ENCODE data around the gene RMP24.
A peak's percentile ranks its signal among the peaks of the same experiment; 100 is the strongest.

Gene RMP24

DNA sequence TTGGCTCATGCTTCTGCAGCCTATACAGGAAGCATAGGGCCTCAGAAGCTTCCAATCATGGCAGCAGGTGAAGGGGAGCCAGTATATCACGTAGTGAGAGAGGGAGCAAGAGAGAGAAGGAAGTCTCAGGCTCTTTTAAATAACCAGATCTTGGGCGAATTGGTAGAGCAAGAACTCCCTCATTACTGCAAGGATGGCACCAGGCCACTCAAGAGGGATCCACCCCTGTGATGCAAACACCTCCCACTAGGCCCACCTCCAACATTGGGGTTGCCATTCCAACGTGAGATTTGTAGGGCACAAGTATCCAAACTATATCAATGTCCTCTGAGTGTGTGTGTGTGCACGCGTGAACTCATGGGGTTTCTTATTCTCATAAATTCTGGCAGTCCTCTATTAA, 37.6 kb upstream of the RMP24 start (continued):
- TF ChIP-seq, protein P1, sequence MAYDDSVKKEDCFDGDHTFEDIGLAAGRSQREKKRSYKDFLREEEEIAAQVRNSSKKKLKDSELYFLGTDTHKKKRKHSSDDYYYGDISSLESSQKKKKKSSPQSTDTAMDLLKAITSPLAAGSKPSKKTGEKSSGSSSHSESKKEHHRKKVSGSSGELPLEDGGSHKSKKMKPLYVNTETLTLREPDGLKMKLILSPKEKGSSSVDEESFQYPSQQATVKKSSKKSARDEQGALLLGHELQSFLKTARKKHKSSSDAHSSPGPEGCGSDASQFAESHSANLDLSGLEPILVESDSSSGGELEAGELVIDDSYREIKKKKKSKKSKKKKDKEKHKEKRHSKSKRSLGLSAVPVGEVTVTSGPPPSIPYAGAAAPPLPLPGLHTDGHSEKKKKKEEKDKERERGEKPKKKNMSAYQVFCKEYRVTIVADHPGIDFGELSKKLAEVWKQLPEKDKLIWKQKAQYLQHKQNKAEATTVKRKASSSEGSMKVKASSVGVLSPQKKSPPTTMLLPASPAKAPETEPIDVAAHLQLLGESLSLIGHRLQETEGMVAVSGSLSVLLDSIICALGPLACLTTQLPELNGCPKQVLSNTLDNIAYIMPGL (CRISPR knock-in tag; IDR thresholded peaks at IDR 0.05) = no peak
- TF ChIP-seq KAT7 (CRISPR knock-in tag; IDR thresholded peaks at IDR 0.05; ENCODE audit: borderline replicate concordance) (no peak), ZNF317 (CRISPR knock-in tag; IDR thresholded peaks at IDR 0.05; ENCODE audit: borderline replicate concordance, low read depth) (no peak), CBFB (CRISPR knock-in tag; IDR thresholded peaks at IDR 0.05; ENCODE audit: low read depth) (no peak)

DNA sequence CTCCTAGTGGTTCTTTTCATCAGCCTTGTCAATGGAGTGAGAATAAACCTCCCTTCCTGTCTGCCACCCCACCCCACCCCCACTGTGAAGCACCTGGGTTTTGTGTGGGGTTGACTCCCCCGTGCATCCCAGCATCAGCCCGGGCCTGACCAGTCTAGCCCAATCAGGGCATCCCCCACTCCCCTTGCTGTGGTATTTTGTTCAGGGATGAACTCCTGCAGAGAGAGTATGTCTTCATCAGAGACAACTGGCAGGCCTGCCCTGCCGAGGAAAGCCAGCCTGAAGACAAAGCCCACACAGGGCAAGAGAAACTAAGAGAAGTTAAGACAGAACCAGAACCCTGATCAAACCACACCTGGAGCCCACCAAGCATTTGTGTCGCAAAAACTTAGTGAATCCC, 36.7 kb upstream of the RMP24 start:
- H3K9me3 Mint-ChIP-seq = peaks cover 4% of the 10 kb centered on the region
- ATAC-seq = 0 out of 2 replicates have a peak, but pooled peaks have one; percentile 14
- H3K27ac Mint-ChIP-seq = no peak overlapping the region
- H3K36me3 Mint-ChIP-seq = peaks cover 41% of the 10 kb centered on the region
- peaks cover 26% of the 10 kb centered on the region for H3K4me1 Mint-ChIP-seq
- no peak overlapping the region for H3K4me3 Mint-ChIP-seq
- TF ChIP-seq ZNF232 (CRISPR knock-in tag; IDR thresholded peaks at IDR 0.05) (no peak), TCF7 (CRISPR knock-in tag; IDR thresholded peaks at IDR 0.05; ENCODE audit: low read depth) (no peak)
- no peak for DNase-seq (ENCODE audit: low spot score)
- ChIA-PET CTCF (no interaction called here), POLR2A (no interaction called here)
- no peaks in the 10 kb centered on the region for H3K27me3 Mint-ChIP-seq (ENCODE audit: low read depth)

- peaks cover 4% of the 10 kb centered on the region for H3K9me3 Mint-ChIP-seq
- peaks cover 42% of the 10 kb centered on the region for H3K36me3 Mint-ChIP-seq
- CTCF ChIA-PET = interaction anchor here (0.9 kb wide), 1 partner anchor 14 kb away, joined by 3 read pairs; no protein-coding TSS in a partner anchor
- H3K27me3 Mint-ChIP-seq (ENCODE audit: low read depth) = no peaks in the 10 kb centered on the region
- peaks cover 28% of the 10 kb centered on the region for H3K4me1 Mint-ChIP-seq
- POLR2A ChIA-PET = interaction anchor here (1.3 kb wide), 1 partner anchor 13 kb away, joined by 3 read pairs; no protein-coding TSS in a partner anchor
- H3K27ac Mint-ChIP-seq = peak overlapping the region; percentile 49; the same call in 1 of the 2 replicates
- no peak for ATAC-seq
- DNase-seq (ENCODE audit: low spot score) = no peak
- TF ChIP-seq HMGA2 (CRISPR knock-in tag; IDR thresholded peaks at IDR 0.05) = no peak
- no peak for TF ChIP-seq MYBL2 (CRISPR knock-in tag; IDR thresholded peaks at IDR 0.05)
- TF ChIP-seq IRF2 (CRISPR knock-in tag; IDR thresholded peaks at IDR 0.05; ENCODE audit: borderline replicate concordance, low read depth) = no peak
- TF ChIP-seq GTF2I (CRISPR knock-in tag; conservative IDR thresholded peaks at IDR 0.05) = peak; percentile 85
- TF ChIP-seq ERG (CRISPR knock-in tag; IDR thresholded peaks at IDR 0.05) = no peak
- H3K4me3 Mint-ChIP-seq = no peak overlapping the region
Observed at GRCh38 chr18:35936951-35937350, 35.5 kb upstream of the RMP24 start.

DNA sequence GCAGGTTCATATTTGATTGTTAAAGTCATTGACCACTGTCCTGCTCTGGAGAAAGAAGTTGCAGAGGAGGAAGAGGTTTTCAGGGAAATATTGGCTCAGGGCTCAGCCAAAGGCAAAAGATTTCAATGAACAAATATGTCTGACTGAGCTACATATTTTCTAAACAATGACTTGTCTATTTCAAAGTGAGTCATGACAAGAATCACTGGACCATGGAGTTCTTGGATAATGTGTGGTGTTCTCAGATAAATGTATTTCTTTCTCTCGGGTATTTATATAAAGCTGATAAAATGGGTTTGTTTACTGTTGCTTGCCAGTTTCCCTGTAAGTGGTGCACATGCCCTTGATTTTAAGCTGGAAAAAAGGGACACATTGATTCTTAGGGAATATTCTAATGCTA, 34.3 kb upstream of the RMP24 start:
- DNase-seq (ENCODE audit: low spot score) = no peak
- ChIA-PET CTCF (interaction anchor here (0.7 to 4.5 kb wide), 5 partner anchors 8 to 148 kb away, joined by 3 to 39 read pairs (median 7); no protein-coding TSS in a partner anchor), POLR2A (interaction anchor here (1.3 kb wide), 1 partner anchor 12 kb away, joined by 3 read pairs; no protein-coding TSS in a partner anchor)
- H3K27ac Mint-ChIP-seq = 0 out of 2 replicates have a peak overlapping the region, but pooled peaks have one; percentile 30
- no peak for ATAC-seq
- TF ChIP-seq, protein P2, sequence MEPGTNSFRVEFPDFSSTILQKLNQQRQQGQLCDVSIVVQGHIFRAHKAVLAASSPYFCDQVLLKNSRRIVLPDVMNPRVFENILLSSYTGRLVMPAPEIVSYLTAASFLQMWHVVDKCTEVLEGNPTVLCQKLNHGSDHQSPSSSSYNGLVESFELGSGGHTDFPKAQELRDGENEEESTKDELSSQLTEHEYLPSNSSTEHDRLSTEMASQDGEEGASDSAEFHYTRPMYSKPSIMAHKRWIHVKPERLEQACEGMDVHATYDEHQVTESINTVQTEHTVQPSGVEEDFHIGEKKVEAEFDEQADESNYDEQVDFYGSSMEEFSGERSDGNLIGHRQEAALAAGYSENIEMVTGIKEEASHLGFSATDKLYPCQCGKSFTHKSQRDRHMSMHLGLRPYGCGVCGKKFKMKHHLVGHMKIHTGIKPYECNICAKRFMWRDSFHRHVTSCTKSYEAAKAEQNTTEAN (CRISPR knock-in tag; IDR thresholded peaks at IDR 0.05) = no peak
- TF ChIP-seq CBFB (CRISPR knock-in tag; IDR thresholded peaks at IDR 0.05; ENCODE audit: low read depth) (no peak), EMX1 (CRISPR knock-in tag; IDR thresholded peaks at IDR 0.05) (no peak), TEAD1 (CRISPR knock-in tag; IDR thresholded peaks at IDR 0.05) (no peak), ATF3 (CRISPR knock-in tag; conservative IDR thresholded peaks at IDR 0.05) (no peak), ZNF317 (CRISPR knock-in tag; IDR thresholded peaks at IDR 0.05; ENCODE audit: borderline replicate concordance, low read depth) (no peak), ARID4B (CRISPR knock-in tag; IDR thresholded peaks at IDR 0.05; ENCODE audit: borderline replicate concordance) (no peak), JUN (CRISPR knock-in tag; IDR thresholded peaks at IDR 0.05) (no peak)
- H3K4me1 Mint-ChIP-seq = peaks cover 29% of the 10 kb centered on the region
- peaks cover 4% of the 10 kb centered on the region for H3K9me3 Mint-ChIP-seq
- H3K4me3 Mint-ChIP-seq = no peak overlapping the region
- H3K36me3 Mint-ChIP-seq = peaks cover 42% of the 10 kb centered on the region
- no peaks in the 10 kb centered on the region for H3K27me3 Mint-ChIP-seq (ENCODE audit: low read depth)

Data from WTC11 (cell line).